ENCODE data around the gene FGA.

The FGA gene

DNA sequence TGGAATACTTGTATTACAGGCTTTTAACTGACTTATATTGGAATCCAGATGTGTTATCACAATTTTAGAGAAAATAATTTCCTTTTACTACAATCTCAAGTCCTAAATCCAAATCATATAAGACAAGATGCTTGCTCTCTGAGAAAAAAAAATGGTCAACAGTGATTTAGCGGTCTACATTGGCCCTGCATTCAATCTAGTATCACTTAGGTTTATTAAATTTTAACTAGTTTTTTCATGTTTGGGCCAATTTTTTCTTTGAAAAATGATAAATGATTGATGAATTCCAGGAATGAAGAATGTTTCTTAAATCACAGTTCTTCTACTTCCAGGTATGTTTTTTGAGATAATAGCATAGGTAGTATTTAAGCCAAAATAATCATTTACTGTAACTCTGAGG, 24.7 kb upstream of the FGA start:
- Histone ChIP-seq H3K9me3 (replicated peaks; ENCODE audit: insufficient read depth, low read length) (no peaks in the 10 kb centered on the region), H2AFZ (ENCODE audit: low read length) (no peak overlapping the region), H3K9ac (ENCODE audit: low read length) (no peak overlapping the region), H3F3A (ENCODE audit: insufficient read depth, low read length) (no peaks in the 10 kb centered on the region), H4K20me1 (ENCODE audit: insufficient read depth, low read length) (no peaks in the 10 kb centered on the region), H3K27me3 (replicated peaks; ENCODE audit: insufficient read depth, low read length) (peaks cover 4% of the 10 kb centered on the region; the same call in 1 of the 2 replicates), H3K4me3 (ENCODE audit: low read length) (no peak overlapping the region), H3K27ac (ENCODE audit: low read length) (no peak overlapping the region), H3K4me1 (ENCODE audit: low read length) (peaks cover 12% of the 10 kb centered on the region), H3K36me3 (replicated peaks; ENCODE audit: insufficient read depth, low read length) (no peaks in the 10 kb centered on the region), H3K9me2 (replicated peaks; ENCODE audit: insufficient read depth, low read length) (no peaks in the 10 kb centered on the region), H3K4me2 (ENCODE audit: low read depth, low read length) (no peak overlapping the region), H3K79me2 (ENCODE audit: low read length) (no peaks in the 10 kb centered on the region)
- no peak for TF ChIP-seq EZH2phosphoT487 (IDR thresholded peaks at IDR 0.05; ENCODE audit: low read length)
- TF ChIP-seq EZH2 (optimal IDR thresholded peaks at IDR 0.05; ENCODE audit: low read depth, low read length) = no peak
- TF ChIP-seq, protein P1, sequence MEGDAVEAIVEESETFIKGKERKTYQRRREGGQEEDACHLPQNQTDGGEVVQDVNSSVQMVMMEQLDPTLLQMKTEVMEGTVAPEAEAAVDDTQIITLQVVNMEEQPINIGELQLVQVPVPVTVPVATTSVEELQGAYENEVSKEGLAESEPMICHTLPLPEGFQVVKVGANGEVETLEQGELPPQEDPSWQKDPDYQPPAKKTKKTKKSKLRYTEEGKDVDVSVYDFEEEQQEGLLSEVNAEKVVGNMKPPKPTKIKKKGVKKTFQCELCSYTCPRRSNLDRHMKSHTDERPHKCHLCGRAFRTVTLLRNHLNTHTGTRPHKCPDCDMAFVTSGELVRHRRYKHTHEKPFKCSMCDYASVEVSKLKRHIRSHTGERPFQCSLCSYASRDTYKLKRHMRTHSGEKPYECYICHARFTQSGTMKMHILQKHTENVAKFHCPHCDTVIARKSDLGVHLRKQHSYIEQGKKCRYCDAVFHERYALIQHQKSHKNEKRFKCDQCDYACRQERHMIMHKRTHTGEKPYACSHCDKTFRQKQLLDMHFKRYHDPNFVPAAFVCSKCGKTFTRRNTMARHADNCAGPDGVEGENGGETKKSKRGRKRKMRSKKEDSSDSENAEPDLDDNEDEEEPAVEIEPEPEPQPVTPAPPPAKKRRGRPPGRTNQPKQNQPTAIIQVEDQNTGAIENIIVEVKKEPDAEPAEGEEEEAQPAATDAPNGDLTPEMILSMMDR (IDR thresholded peaks at IDR 0.05; ENCODE audit: low read length) = no peak
- no peak for DNase-seq

DNA sequence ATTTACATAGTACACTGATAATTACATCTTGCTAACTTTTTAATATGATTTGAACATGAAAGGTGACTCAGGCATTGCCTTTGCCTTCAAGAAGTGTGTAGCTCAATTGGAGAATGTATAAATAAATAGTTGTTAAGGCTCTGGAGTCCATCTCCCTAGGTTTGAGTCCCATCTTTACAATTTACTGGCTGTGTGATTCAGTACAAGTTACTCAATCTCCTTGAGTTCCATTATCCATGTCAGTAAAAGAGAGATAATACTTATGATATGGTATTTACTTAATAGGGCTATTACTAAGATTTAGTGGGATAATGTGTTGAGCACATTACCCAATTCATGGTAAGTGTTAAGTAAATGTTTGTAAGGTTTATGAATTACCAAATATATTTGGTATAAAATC, 23.8 kb upstream of the FGA start:
- Histone ChIP-seq H3K9me2 (replicated peaks; ENCODE audit: insufficient read depth, low read length) (no peaks in the 10 kb centered on the region), H3K4me3 (ENCODE audit: low read length) (no peak overlapping the region), H3K9ac (ENCODE audit: low read length) (no peak overlapping the region), H4K20me1 (ENCODE audit: insufficient read depth, low read length) (no peaks in the 10 kb centered on the region), H3K79me2 (ENCODE audit: low read length) (no peaks in the 10 kb centered on the region), H2AFZ (ENCODE audit: low read length) (no peak overlapping the region), H3K27ac (ENCODE audit: low read length) (no peak overlapping the region), H3K36me3 (replicated peaks; ENCODE audit: insufficient read depth, low read length) (no peaks in the 10 kb centered on the region), H3K4me2 (ENCODE audit: low read depth, low read length) (no peak overlapping the region), H3F3A (ENCODE audit: insufficient read depth, low read length) (no peaks in the 10 kb centered on the region), H3K9me3 (replicated peaks; ENCODE audit: insufficient read depth, low read length) (no peaks in the 10 kb centered on the region), H3K4me1 (ENCODE audit: low read length) (peaks cover 12% of the 10 kb centered on the region), H3K27me3 (replicated peaks; ENCODE audit: insufficient read depth, low read length) (peaks cover 4% of the 10 kb centered on the region; the same call in 1 of the 2 replicates)
- no peak for TF ChIP-seq EZH2 (optimal IDR thresholded peaks at IDR 0.05; ENCODE audit: low read depth, low read length)
- TF ChIP-seq, protein P1 (IDR thresholded peaks at IDR 0.05; ENCODE audit: low read length) = no peak
- no peak for TF ChIP-seq EZH2phosphoT487 (IDR thresholded peaks at IDR 0.05; ENCODE audit: low read length)
- no peak for DNase-seq

DNA sequence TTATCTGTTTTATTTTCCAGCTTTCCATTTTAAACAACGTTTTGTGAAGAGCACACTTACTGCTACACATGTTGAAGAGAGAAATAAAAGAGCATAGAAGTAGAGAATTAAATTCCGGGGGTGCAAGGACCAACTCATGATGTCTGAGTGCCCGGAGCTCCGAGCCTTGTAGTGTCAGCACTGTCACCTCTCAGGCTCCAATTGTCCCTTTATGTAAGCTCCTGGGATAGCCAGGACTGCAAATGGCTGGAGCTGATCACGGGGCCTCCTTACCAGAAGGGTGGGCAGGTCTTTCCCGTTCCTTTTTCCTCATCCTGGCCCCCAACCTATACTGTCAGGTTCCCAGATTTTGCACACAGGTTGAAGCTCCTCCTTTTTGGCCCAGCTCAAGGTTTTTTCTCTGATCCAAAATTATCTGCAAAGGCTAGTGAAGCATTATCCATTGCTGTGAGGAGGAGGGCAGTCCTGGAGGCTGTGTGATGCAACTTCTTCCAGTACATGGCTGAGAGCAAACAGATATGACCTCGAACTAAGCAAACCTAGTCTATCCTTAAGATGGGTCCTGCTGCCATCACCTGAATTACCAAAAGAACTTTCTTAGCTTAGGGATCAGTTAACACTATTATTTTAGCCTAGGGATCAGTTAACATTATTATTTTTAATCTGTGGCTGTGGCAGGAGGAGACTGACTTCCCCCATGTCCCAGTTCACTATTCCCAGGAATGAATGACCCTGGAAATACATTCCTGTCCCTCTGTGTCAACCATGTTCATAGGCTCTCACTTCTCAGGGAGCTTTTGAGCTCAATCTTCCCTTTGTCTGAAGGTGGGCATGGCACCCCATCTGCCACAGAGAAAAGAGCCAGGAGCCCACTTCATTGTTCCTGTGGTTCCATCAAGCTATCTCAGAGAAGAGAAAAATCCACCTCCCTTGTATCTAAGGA, 22.2 kb upstream of the FGA start, which contains the start of gene FGG:
Gene FGG (minus strand): TSS at position 185 of the 943 bp plus-strand sequence. CDS start 47 bp downstream, at position 138.
- Histone ChIP-seq H3K27me3 (replicated peaks; ENCODE audit: insufficient read depth, low read length) (peaks cover 4% of the 10 kb centered on the region; the same call in 1 of the 2 replicates), H3K9ac (ENCODE audit: low read length) (no peak within 1 kb of the TSS), H3K79me2 (ENCODE audit: low read length) (no peaks in the 10 kb centered on the region), H3K9me2 (replicated peaks; ENCODE audit: insufficient read depth, low read length) (no peaks in the 10 kb centered on the region), H3K9me3 (replicated peaks; ENCODE audit: insufficient read depth, low read length) (no peaks in the 10 kb centered on the region), H3K4me1 (ENCODE audit: low read length) (peaks cover 12% of the 10 kb centered on the region), H4K20me1 (ENCODE audit: insufficient read depth, low read length) (no peaks in the 10 kb centered on the region), H3K4me2 (ENCODE audit: low read depth, low read length) (no peak within 1 kb of the TSS), H3F3A (ENCODE audit: insufficient read depth, low read length) (no peaks in the 10 kb centered on the region), H2AFZ (ENCODE audit: low read length) (no peak within 1 kb of the TSS), H3K27ac (ENCODE audit: low read length) (no peak within 1 kb of the TSS), H3K36me3 (replicated peaks; ENCODE audit: insufficient read depth, low read length) (no peaks in the 10 kb centered on the region), H3K4me3 (ENCODE audit: low read length) (no peak within 1 kb of the TSS)
- TF ChIP-seq, protein P1 (IDR thresholded peaks at IDR 0.05; ENCODE audit: low read length) = no peak
- TF ChIP-seq EZH2phosphoT487 (IDR thresholded peaks at IDR 0.05; ENCODE audit: low read length) = no peak
- no peak for TF ChIP-seq EZH2 (optimal IDR thresholded peaks at IDR 0.05; ENCODE audit: low read depth, low read length)
- no peak for DNase-seq

Data from MM.1S (cell line).